Vagina (tissue), 2 donors: Measurements from ENCODE around the gene ARMH4.

Experiments
- POLR2A ChIP-seq, 2 donors: fragments of 450-650 bp; IDR thresholded peaks; one replicate each; pipeline ENCODE4 v1.6.1; 2017; ENCODE audit warnings: antibody characterized with exemption in 2 of 2, mild to moderate bottlenecking in 2 of 2, moderate library complexity in 2 of 2
- POLR2AphosphoS5 ChIP-seq, 2 donors: sonication (generic); formaldehyde crosslinking; IDR thresholded peaks; one replicate each; pipeline ENCODE4 v1.9.0; 2017; ENCODE audit warnings: antibody characterized with exemption in 2 of 2, mild to moderate bottlenecking in 2 of 2, low read depth in 1 of 2; ENCODE audit not compliant: insufficient read depth in 1 of 2
- TF ChIP-seq, protein P1 (sequence below), 3 experiments: fragments of 450-650 bp in 2 of 3; fragments of 200-600 bp in 1 of 3; sonication (generic) in 1 of 3; IDR thresholded peaks; one replicate each; pipeline ENCODE4 v1.5.1; 2017 to 2019; ENCODE audit warnings: antibody characterized with exemption in 3 of 3, mild to moderate bottlenecking in 2 of 3, moderate library complexity in 2 of 3

DNA sequence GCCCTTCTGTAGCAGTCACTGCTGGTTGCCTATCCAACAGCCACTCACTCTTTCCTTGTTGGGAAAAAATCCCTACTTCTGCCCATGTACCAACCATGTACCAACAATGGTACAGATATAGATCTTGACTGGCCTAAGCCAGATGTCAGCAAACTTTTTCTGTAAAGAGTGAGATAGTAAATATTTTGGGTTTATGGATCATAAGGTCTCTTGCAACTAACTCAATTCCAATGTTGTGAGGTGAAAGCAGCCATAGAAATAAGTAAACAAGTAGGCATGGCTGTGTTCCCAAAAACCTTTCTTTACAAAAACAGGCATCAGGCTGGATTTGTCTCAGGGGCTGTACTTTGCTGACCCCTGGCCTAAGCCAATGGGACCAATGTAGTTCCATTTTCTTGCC is 73.5 kb downstream of the ARMH4 start:
- TF ChIP-seq, protein P1, sequence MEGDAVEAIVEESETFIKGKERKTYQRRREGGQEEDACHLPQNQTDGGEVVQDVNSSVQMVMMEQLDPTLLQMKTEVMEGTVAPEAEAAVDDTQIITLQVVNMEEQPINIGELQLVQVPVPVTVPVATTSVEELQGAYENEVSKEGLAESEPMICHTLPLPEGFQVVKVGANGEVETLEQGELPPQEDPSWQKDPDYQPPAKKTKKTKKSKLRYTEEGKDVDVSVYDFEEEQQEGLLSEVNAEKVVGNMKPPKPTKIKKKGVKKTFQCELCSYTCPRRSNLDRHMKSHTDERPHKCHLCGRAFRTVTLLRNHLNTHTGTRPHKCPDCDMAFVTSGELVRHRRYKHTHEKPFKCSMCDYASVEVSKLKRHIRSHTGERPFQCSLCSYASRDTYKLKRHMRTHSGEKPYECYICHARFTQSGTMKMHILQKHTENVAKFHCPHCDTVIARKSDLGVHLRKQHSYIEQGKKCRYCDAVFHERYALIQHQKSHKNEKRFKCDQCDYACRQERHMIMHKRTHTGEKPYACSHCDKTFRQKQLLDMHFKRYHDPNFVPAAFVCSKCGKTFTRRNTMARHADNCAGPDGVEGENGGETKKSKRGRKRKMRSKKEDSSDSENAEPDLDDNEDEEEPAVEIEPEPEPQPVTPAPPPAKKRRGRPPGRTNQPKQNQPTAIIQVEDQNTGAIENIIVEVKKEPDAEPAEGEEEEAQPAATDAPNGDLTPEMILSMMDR (IDR thresholded peaks at IDR 0.05), result no peak
- TF ChIP-seq POLR2A (IDR thresholded peaks at IDR 0.05) (no peak), POLR2AphosphoS5 (IDR thresholded peaks at IDR 0.05; ENCODE audit: insufficient read depth in 1 of 2, low read depth in 1 of 2) (no peak)
